Measurements from ENCODE around the gene GLIPR1L1.

- TF ChIP-seq, protein P1, sequence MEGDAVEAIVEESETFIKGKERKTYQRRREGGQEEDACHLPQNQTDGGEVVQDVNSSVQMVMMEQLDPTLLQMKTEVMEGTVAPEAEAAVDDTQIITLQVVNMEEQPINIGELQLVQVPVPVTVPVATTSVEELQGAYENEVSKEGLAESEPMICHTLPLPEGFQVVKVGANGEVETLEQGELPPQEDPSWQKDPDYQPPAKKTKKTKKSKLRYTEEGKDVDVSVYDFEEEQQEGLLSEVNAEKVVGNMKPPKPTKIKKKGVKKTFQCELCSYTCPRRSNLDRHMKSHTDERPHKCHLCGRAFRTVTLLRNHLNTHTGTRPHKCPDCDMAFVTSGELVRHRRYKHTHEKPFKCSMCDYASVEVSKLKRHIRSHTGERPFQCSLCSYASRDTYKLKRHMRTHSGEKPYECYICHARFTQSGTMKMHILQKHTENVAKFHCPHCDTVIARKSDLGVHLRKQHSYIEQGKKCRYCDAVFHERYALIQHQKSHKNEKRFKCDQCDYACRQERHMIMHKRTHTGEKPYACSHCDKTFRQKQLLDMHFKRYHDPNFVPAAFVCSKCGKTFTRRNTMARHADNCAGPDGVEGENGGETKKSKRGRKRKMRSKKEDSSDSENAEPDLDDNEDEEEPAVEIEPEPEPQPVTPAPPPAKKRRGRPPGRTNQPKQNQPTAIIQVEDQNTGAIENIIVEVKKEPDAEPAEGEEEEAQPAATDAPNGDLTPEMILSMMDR (IDR thresholded peaks at IDR 0.05) = no peak
- TF ChIP-seq POLR2A (IDR thresholded peaks at IDR 0.05) (no peak), EP300 (IDR thresholded peaks at IDR 0.05) (no peak)
These were observed 73.2 kb downstream of the GLIPR1L1 start for GRCh38 chr12:75407683-75408082.
